Measurements from ENCODE around the gene GATB. TPM values are rescaled to one million over a fixed set of nuclear protein-coding genes. Genes with fewer than 3 reads are reported as not detected.
"Not testable (repeated sequence)": the region's sequence is repeated elsewhere in the genome, so short reads cannot be mapped to it uniquely, and the experiment has no call there.

GATB gene
- total RNA-seq, 1 donor from 2014 or later = 17.9 TPM

- no peak overlapping the region for H3K4me3 Mint-ChIP-seq
- H3K36me3 ChIP-seq = no peaks in the 10 kb centered on the region
- no peaks in the 10 kb centered on the region for H3F3A ChIP-seq (ENCODE audit: low read depth)
- TF ChIP-seq CTCF (IDR thresholded peaks at IDR 0.05) (no peak), EZH2 (IDR thresholded peaks at IDR 0.05) (no peak), EZH2phosphoT487 (IDR thresholded peaks at IDR 0.05) (no peak)
- DNase-seq (ENCODE audit: low spot score) = no peak
- no peak overlapping the region for H2AFZ ChIP-seq (replicated peaks)
- H3K9me3 Mint-ChIP-seq = peaks cover 27% of the 10 kb centered on the region
- no peaks in the 10 kb centered on the region for H3K4me1 Mint-ChIP-seq
- no peak overlapping the region for H3K4me2 ChIP-seq
- H3K27ac Mint-ChIP-seq = no peak overlapping the region
- H3K27me3 Mint-ChIP-seq (ENCODE audit: insufficient read depth, low read depth) = peaks cover 4% of the 10 kb centered on the region
- no peak overlapping the region for H3K27ac ChIP-seq
- H4K20me1 ChIP-seq (ENCODE audit: low read depth) = no peaks in the 10 kb centered on the region
- no peaks in the 10 kb centered on the region for H3K79me2 ChIP-seq (ENCODE audit: low read depth)
- H3K36me3 Mint-ChIP-seq = peaks cover 17% of the 10 kb centered on the region
- no peak overlapping the region for H3K4me3 ChIP-seq
- no peaks in the 10 kb centered on the region for H3K27me3 ChIP-seq
- H3K9ac ChIP-seq = no peak overlapping the region
- H3K4me1 ChIP-seq = no peaks in the 10 kb centered on the region
- H3K9me3 ChIP-seq (ENCODE audit: low read depth) = no peaks in the 10 kb centered on the region
These were observed 21.9 kb downstream of the GATB start for GRCh38 chr4:151738720-151739517.

GRCh38 chr4:151736852-151737251 is 24.0 kb downstream of the GATB start:
- not testable (repeated sequence) for H2AFZ ChIP-seq (replicated peaks); H3K27me3 ChIP-seq; DNase-seq (ENCODE audit: low spot score); H3K9me3 ChIP-seq (ENCODE audit: low read depth); H3F3A ChIP-seq (ENCODE audit: low read depth); H3K4me3 Mint-ChIP-seq; H3K27me3 Mint-ChIP-seq (ENCODE audit: insufficient read depth, low read depth); H3K4me1 ChIP-seq; H3K4me1 Mint-ChIP-seq; H3K27ac Mint-ChIP-seq; H3K4me2 ChIP-seq; H3K4me3 ChIP-seq; H3K79me2 ChIP-seq (ENCODE audit: low read depth); H3K9ac ChIP-seq; H3K27ac ChIP-seq; H3K36me3 ChIP-seq; H4K20me1 ChIP-seq (ENCODE audit: low read depth)
- Mint-ChIP-seq H3K36me3 (peaks cover 17% of the 10 kb centered on the region), H3K9me3 (peaks cover 29% of the 10 kb centered on the region)

GRCh38 chr4:151736361-151736760 is 24.4 kb downstream of the GATB start:
- peaks cover 4% of the 10 kb centered on the region for H3K27me3 Mint-ChIP-seq (ENCODE audit: insufficient read depth, low read depth)
- Histone ChIP-seq H3K4me1 (no peaks in the 10 kb centered on the region), H3F3A (ENCODE audit: low read depth) (no peaks in the 10 kb centered on the region), H3K27me3 (no peaks in the 10 kb centered on the region), H4K20me1 (ENCODE audit: low read depth) (no peaks in the 10 kb centered on the region), H3K27ac (no peak overlapping the region), H3K4me3 (no peak overlapping the region), H3K36me3 (no peaks in the 10 kb centered on the region), H3K9me3 (ENCODE audit: low read depth) (no peaks in the 10 kb centered on the region), H2AFZ (replicated peaks) (no peak overlapping the region), H3K9ac (no peak overlapping the region), H3K4me2 (no peak overlapping the region), H3K79me2 (ENCODE audit: low read depth) (no peaks in the 10 kb centered on the region)
- H3K36me3 Mint-ChIP-seq = peaks cover 17% of the 10 kb centered on the region
- H3K9me3 Mint-ChIP-seq = peaks cover 29% of the 10 kb centered on the region
- no peak for TF ChIP-seq CTCF (IDR thresholded peaks at IDR 0.05)
- no peak for TF ChIP-seq EZH2 (IDR thresholded peaks at IDR 0.05)
- no peak for TF ChIP-seq EZH2phosphoT487 (IDR thresholded peaks at IDR 0.05)
- H3K27ac Mint-ChIP-seq = no peak overlapping the region
- H3K4me1 Mint-ChIP-seq = no peaks in the 10 kb centered on the region
- DNase-seq (ENCODE audit: low spot score) = no peak
- no peak overlapping the region for H3K4me3 Mint-ChIP-seq

GRCh38 chr4:151731670-151732069 is 29.1 kb downstream of the GATB start:
- not testable (repeated sequence) for H3K27ac Mint-ChIP-seq, H3K4me1 Mint-ChIP-seq

More at GRCh38 chr4:151731670-151732069, 29.1 kb downstream of the GATB start:
- not testable (repeated sequence) for H3K4me1 ChIP-seq; H3K27me3 ChIP-seq; H3K4me3 ChIP-seq; DNase-seq (ENCODE audit: low spot score); H3K79me2 ChIP-seq (ENCODE audit: low read depth); H3F3A ChIP-seq (ENCODE audit: low read depth); H4K20me1 ChIP-seq (ENCODE audit: low read depth); H3K9ac ChIP-seq; H3K4me3 Mint-ChIP-seq; H2AFZ ChIP-seq (replicated peaks); H3K4me2 ChIP-seq; H3K27ac ChIP-seq; H3K36me3 ChIP-seq; H3K9me3 ChIP-seq (ENCODE audit: low read depth); H3K27me3 Mint-ChIP-seq (ENCODE audit: insufficient read depth, low read depth)
- Mint-ChIP-seq H3K9me3 (peaks cover 21% of the 10 kb centered on the region), H3K36me3 (peaks cover 17% of the 10 kb centered on the region)
